BE2C (cell line): ENCODE measurements around the gene IL1RN.

Experiments
- DNase-seq: peaks from one replicate; pipeline ENCODE4 v3.0.0-alpha.2; 2020
- H3K27me3 ChIP-seq: fragments of 250-450 bp; sonication (Bioruptor Pico); 2 replicates; pipeline ENCODE4 v1.5.1; 2020; ENCODE audit warnings: mild to moderate bottlenecking
- H3K36me3 ChIP-seq: fragments of 250-450 bp; sonication (Bioruptor Pico); 2 replicates; pipeline ENCODE4 v1.5.1; 2020; ENCODE audit warnings: mild to moderate bottlenecking
- H3K4me1 ChIP-seq: fragments of 250-450 bp; sonication (Bioruptor Pico); 2 replicates; pipeline ENCODE4 v1.5.1; 2020
- H3K4me3 ChIP-seq: 2 replicates; pipeline ENCODE4 v1.5.1; 2011; ENCODE audit warnings: low read depth, low read length
- H3K9me3 ChIP-seq: fragments of 250-450 bp; sonication (Bioruptor Pico); 2 replicates; pipeline ENCODE4 v1.5.1; 2020
- CTCF ChIP-seq: IDR thresholded peaks from 2 replicates; pipeline ENCODE4 v1.5.1; 2012; ENCODE audit warnings: mild to moderate bottlenecking, low read depth, low read length

Gene IL1RN

GRCh38 chr2:113169002-113169530, 41.7 kb downstream of the IL1RN start:
- no peaks in the 10 kb centered on the region for H3K4me1 ChIP-seq
- H3K36me3 ChIP-seq: no peaks in the 10 kb centered on the region
- no peak for DNase-seq
- no peaks in the 10 kb centered on the region for H3K27me3 ChIP-seq
- H3K9me3 ChIP-seq: no peaks in the 10 kb centered on the region
- no peak for TF ChIP-seq CTCF
- H3K4me3 ChIP-seq: no peak overlapping the region

GRCh38 chr2:113169586-113169985, 42.2 kb downstream of the IL1RN start:
- no peak for TF ChIP-seq CTCF
- no peak for DNase-seq
- H3K36me3 ChIP-seq: no peaks in the 10 kb centered on the region

GRCh38 chr2:113171334-113172075, 44.1 kb downstream of the IL1RN start:
- Histone ChIP-seq H3K27me3 (no peaks in the 10 kb centered on the region), H3K4me3 (no peak overlapping the region), H3K4me1 (no peaks in the 10 kb centered on the region), H3K9me3 (no peaks in the 10 kb centered on the region), H3K36me3 (no peaks in the 10 kb centered on the region)
- DNase-seq: no peak
- no peak for TF ChIP-seq CTCF

More at GRCh38 chr2:113169586-113169985, 42.2 kb downstream of the IL1RN start:
- no peaks in the 10 kb centered on the region for H3K27me3 ChIP-seq
- H3K4me1 ChIP-seq: no peaks in the 10 kb centered on the region
- no peak overlapping the region for H3K4me3 ChIP-seq
- H3K9me3 ChIP-seq: no peaks in the 10 kb centered on the region

GRCh38 chr2:113172721-113173541, 45.5 kb downstream of the IL1RN start:
- H3K36me3 ChIP-seq: no peaks in the 10 kb centered on the region
- H3K27me3 ChIP-seq: no peaks in the 10 kb centered on the region
- DNase-seq: no peak
- no peaks in the 10 kb centered on the region for H3K4me1 ChIP-seq
- H3K4me3 ChIP-seq: no peak overlapping the region
- no peak for TF ChIP-seq CTCF
- H3K9me3 ChIP-seq: no peaks in the 10 kb centered on the region

DNA sequence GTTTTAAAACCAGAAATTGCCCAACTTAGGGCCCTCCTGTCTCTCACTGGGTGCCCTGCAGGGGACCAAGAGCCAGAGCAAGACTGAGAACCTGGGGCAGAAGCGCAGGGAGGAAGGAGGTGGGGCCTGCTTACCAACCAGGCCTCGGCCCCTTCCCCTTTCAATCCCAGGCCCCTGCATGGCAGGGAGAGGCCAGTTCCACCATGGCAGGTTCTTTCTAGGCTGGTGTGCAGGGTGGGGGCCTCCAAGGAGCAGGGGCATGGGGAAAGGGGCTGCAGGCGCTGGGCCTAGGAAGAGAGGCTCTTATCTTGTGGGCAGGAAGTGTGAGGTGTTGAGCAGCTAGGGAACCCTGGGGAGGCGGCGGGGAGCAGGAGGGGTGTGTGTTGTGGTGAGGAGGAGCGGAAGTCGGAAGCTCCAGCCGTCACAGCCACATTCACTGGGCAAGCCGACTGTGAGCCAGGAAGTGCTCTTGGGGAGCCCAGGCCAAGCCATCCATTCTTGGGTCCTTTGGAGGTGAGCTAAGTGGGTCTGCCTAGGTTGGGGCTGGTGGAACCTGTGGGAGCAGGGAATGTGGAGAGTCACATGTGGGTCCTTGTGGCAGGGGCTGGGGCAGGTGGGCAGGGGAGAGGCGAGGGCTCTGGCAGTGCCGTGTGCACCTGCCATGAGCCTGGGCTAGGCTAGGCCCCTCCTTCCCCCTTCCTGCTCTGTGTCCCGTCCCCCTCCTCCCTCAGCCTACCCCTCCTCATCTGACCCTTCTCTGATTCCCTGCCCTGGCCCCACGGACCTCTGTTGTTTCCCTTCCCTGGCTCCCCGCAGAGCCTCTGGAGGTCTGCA, 46.4 kb downstream of the IL1RN start, which contains the start of gene PSD4:
TSS of gene PSD4 (plus strand) at position 430 of the 834 bp plus-strand sequence. CDS start 8,486 bp downstream, outside the sequence.
- no peaks in the 10 kb centered on the region for H3K9me3 ChIP-seq
- no peak within 1 kb of the TSS for H3K4me3 ChIP-seq
- H3K36me3 ChIP-seq: no peaks in the 10 kb centered on the region
- no peak for DNase-seq
- H3K4me1 ChIP-seq: no peaks in the 10 kb centered on the region
- no peak for TF ChIP-seq CTCF
- no peaks in the 10 kb centered on the region for H3K27me3 ChIP-seq
